Neural progenitor cell (in vitro differentiated cells): Measurements from ENCODE around the gene KMT5B. TPM values are rescaled to one million over a fixed set of nuclear protein-coding genes. Genes with fewer than 3 reads are reported as not detected.

Experiments used
- DNase-seq: peaks from one replicate; pipeline ENCODE4 v3.0.0-alpha.2; 2016; ENCODE audit warnings: low spot score
- H2AFZ ChIP-seq: fragments of 200-600 bp; sonication (generic); replicated peaks from 2 replicates; pipeline ENCODE4 v1.6.1; 2016; ENCODE audit warnings: antibody characterized with exemption
- H3F3A ChIP-seq: fragments of 200-600 bp; sonication (generic); 2 replicates; pipeline ENCODE4 v1.6.1; 2016; ENCODE audit warnings: antibody characterized with exemption, low read depth
- H3K27ac ChIP-seq: fragments of 200-600 bp; sonication (generic); 2 replicates; pipeline ENCODE4 v1.5.1; 2016; ENCODE audit warnings: mild to moderate bottlenecking
- H3K27me3 ChIP-seq: fragments of 200-600 bp; sonication (generic); 2 replicates; pipeline ENCODE4 v1.6.1; 2016; ENCODE audit warnings: mild to moderate bottlenecking, moderate library complexity
- H3K36me3 ChIP-seq: fragments of 200-600 bp; sonication (generic); 2 replicates; pipeline ENCODE4 v1.5.1; 2016
- H3K4me1 ChIP-seq: fragments of 200-600 bp; sonication (generic); 2 replicates; pipeline ENCODE4 v1.6.1; 2016; ENCODE audit warnings: mixed run types
- H3K4me2 ChIP-seq: fragments of 200-600 bp; sonication (generic); 2 replicates; pipeline ENCODE4 v1.6.1; 2016
- H3K4me3 ChIP-seq: fragments of 200-600 bp; sonication (generic); 2 replicates; pipeline ENCODE4 v1.5.1; 2016
- H3K79me2 ChIP-seq: fragments of 200-600 bp; sonication (generic); 2 replicates; pipeline ENCODE4 v1.6.1; 2016; ENCODE audit warnings: low read depth
- H3K9ac ChIP-seq: fragments of 200-600 bp; sonication (generic); 2 replicates; pipeline ENCODE4 v1.6.1; 2016
- H3K9me3 ChIP-seq: fragments of 200-600 bp; sonication (generic); 2 replicates; pipeline ENCODE4 v1.5.1; 2016; ENCODE audit warnings: low read depth
- H4K20me1 ChIP-seq: fragments of 200-600 bp; sonication (generic); 2 replicates; pipeline ENCODE4 v1.6.1; 2016; ENCODE audit warnings: low read depth
- H3K27ac Mint-ChIP-seq: 3 replicates; pipeline ENCODE4 v1.8.0; 2021; ENCODE audit warnings: mixed read lengths
- H3K27me3 Mint-ChIP-seq: 2 replicates; pipeline ENCODE4 v1.8.0; 2022; ENCODE audit warnings: low read depth, mild to moderate bottlenecking, inconsistent platforms, moderate library complexity, mixed read lengths; ENCODE audit not compliant: insufficient read depth
- H3K36me3 Mint-ChIP-seq: 3 replicates; pipeline ENCODE4 v1.8.0; 2021; ENCODE audit warnings: mixed read lengths
- H3K4me1 Mint-ChIP-seq: 3 replicates; pipeline ENCODE4 v1.8.0; 2021; ENCODE audit warnings: mixed read lengths
- H3K4me3 Mint-ChIP-seq: 3 replicates; pipeline ENCODE4 v1.8.0; 2021; ENCODE audit warnings: mild to moderate bottlenecking, moderate library complexity, mixed read lengths
- H3K9me3 Mint-ChIP-seq: 3 replicates; pipeline ENCODE4 v1.8.0; 2020; ENCODE audit warnings: mixed read lengths
- CTCF ChIP-seq: fragments of 200-600 bp; sonication (generic); IDR thresholded peaks from 2 replicates; pipeline ENCODE4 v1.5.1; 2017; ENCODE audit warnings: antibody characterized with exemption, mild to moderate bottlenecking
- EZH2 ChIP-seq: fragments of 200-600 bp; sonication (generic); IDR thresholded peaks from 2 replicates; pipeline ENCODE4 v1.6.1; 2017; ENCODE audit warnings: antibody characterized with exemption, mild to moderate bottlenecking, moderate library complexity
- EZH2phosphoT487 ChIP-seq: fragments of 200-600 bp; sonication (generic); IDR thresholded peaks from 2 replicates; pipeline ENCODE4 v1.6.1; 2017; ENCODE audit warnings: antibody characterized with exemption
- total RNA-seq: library from RNA; depleted of rRNA; stranded (reverse); fragments of >200 nt; gene quantifications from 2 replicates; pipeline ENCODE4 v1.2.3, GENCODE V29; 2015; ENCODE audit warnings: low replicate concordance

The KMT5B gene
- total RNA-seq, 1 donor from 2014 or later, result 62.4 TPM

GRCh38 chr11:68199295-68199987, 13.7 kb downstream of the KMT5B start:
- Histone ChIP-seq H2AFZ (no peak overlapping the region), H3K27me3 (no peaks in the 10 kb centered on the region), H3F3A (peaks cover 3% of the 10 kb centered on the region), H4K20me1 (peaks cover 99% of the 10 kb centered on the region), H3K27ac (no peak overlapping the region), H3K36me3 (no peaks in the 10 kb centered on the region), H3K79me2 (peaks cover 100% of the 10 kb centered on the region), H3K4me2 (no peak overlapping the region), H3K4me1 (no peaks in the 10 kb centered on the region), H3K4me3 (no peak overlapping the region), H3K9ac (no peak overlapping the region), H3K9me3 (no peaks in the 10 kb centered on the region)
- peaks cover 26% of the 10 kb centered on the region for H3K4me1 Mint-ChIP-seq
- no peak overlapping the region for H3K27ac Mint-ChIP-seq
- H3K36me3 Mint-ChIP-seq, result peaks cover 16% of the 10 kb centered on the region
- no peaks in the 10 kb centered on the region for H3K9me3 Mint-ChIP-seq
- DNase-seq, result no peak
- TF ChIP-seq CTCF, result no peak
- no peaks in the 10 kb centered on the region for H3K27me3 Mint-ChIP-seq
- no peak overlapping the region for H3K4me3 Mint-ChIP-seq

- no peaks in the 10 kb centered on the region for H3K27me3 ChIP-seq
- no peak overlapping the region for H3K27ac ChIP-seq
- H3K9me3 ChIP-seq, result no peaks in the 10 kb centered on the region
- TF ChIP-seq EZH2 (no peak), EZH2phosphoT487 (no peak), CTCF (no peak)
- Mint-ChIP-seq H3K4me3 (no peak overlapping the region), H3K9me3 (no peaks in the 10 kb centered on the region), H3K27ac (no peak overlapping the region), H3K27me3 (peaks cover 3% of the 10 kb centered on the region), H3K36me3 (peaks cover 14% of the 10 kb centered on the region), H3K4me1 (peaks cover 27% of the 10 kb centered on the region)
- peaks cover 100% of the 10 kb centered on the region for H3K79me2 ChIP-seq
- H3F3A ChIP-seq, result peaks cover 4% of the 10 kb centered on the region
- H3K36me3 ChIP-seq, result no peaks in the 10 kb centered on the region
- no peak overlapping the region for H3K4me3 ChIP-seq
- no peak overlapping the region for H3K9ac ChIP-seq
- H3K4me1 ChIP-seq, result peaks cover 15% of the 10 kb centered on the region
- no peak overlapping the region for H3K4me2 ChIP-seq
- DNase-seq, result no peak
- H4K20me1 ChIP-seq, result peaks cover 99% of the 10 kb centered on the region
- no peak overlapping the region for H2AFZ ChIP-seq
Observed at GRCh38 chr11:68196219-68196618, 16.9 kb downstream of the KMT5B start.

GRCh38 chr11:68194675-68195294, 18.3 kb downstream of the KMT5B start:
- Mint-ChIP-seq H3K36me3 (peaks cover 16% of the 10 kb centered on the region), H3K4me3 (no peak overlapping the region), H3K9me3 (no peaks in the 10 kb centered on the region), H3K4me1 (peaks cover 17% of the 10 kb centered on the region), H3K27ac (peak overlapping the region; percentile 66), H3K27me3 (peaks cover 3% of the 10 kb centered on the region)
- H3K9me3 ChIP-seq, result no peaks in the 10 kb centered on the region
- H3K27ac ChIP-seq, result no peak overlapping the region
- H4K20me1 ChIP-seq, result peaks cover 99% of the 10 kb centered on the region
- no peak overlapping the region for H2AFZ ChIP-seq
- no peak overlapping the region for H3K4me3 ChIP-seq
- no peaks in the 10 kb centered on the region for H3K36me3 ChIP-seq
- DNase-seq, result no peak
- peaks cover 100% of the 10 kb centered on the region for H3K79me2 ChIP-seq
- H3K4me1 ChIP-seq, result peaks cover 15% of the 10 kb centered on the region
- H3F3A ChIP-seq, result peaks cover 4% of the 10 kb centered on the region
- no peak overlapping the region for H3K9ac ChIP-seq
- TF ChIP-seq EZH2phosphoT487 (no peak), CTCF (no peak), EZH2 (no peak)
- no peaks in the 10 kb centered on the region for H3K27me3 ChIP-seq
- H3K4me2 ChIP-seq, result no peak overlapping the region
